Upper lobe of left lung (tissue), 6 donors: Measurements from ENCODE around the gene MBP. TPM values are rescaled to one million over a fixed set of nuclear protein-coding genes. Genes with fewer than 3 reads are reported as not detected.
A peak's percentile ranks its signal among the peaks of the same experiment; 100 is the strongest.

Experiments used
- ATAC-seq, 2 donors: fragments of 200-7000 bp; cut with Tn5 transposase; one replicate each; pipeline ENCODE4 v1.9.1; 2022; ENCODE audit warnings: mild to moderate bottlenecking in 2 of 2, moderate library complexity in 2 of 2; ENCODE audit not compliant: low FRiP score in 2 of 2
- DNase-seq, 2 donors: peaks; one replicate each; pipeline ENCODE4 v3.0.0-alpha.2; 2019 to 2020
- H3K27ac ChIP-seq, 4 donors: fragments of 200-600 bp; sonication (generic); one replicate each; pipeline ENCODE4 v1.5.1; 2016 to 2019
- H3K27me3 ChIP-seq, 4 donors: fragments of 200-600 bp; sonication (generic); one replicate each; pipeline ENCODE4 v1.5.1; 2017 to 2019
- H3K36me3 ChIP-seq, 4 donors: fragments of 200-600 bp; sonication (generic); one replicate each; pipeline ENCODE4 v1.5.1; 2016 to 2019
- H3K4me1 ChIP-seq, 4 donors: fragments of 200-600 bp; sonication (generic); one replicate each; pipeline ENCODE4 v1.5.1; 2018 to 2019
- H3K4me3 ChIP-seq, 4 donors: fragments of 200-600 bp; sonication (generic); one replicate each; pipeline ENCODE4 v1.5.1; 2017 to 2019; ENCODE audit warnings: mild to moderate bottlenecking in 2 of 4, moderate library complexity in 1 of 4
- H3K9me3 ChIP-seq, 4 donors: fragments of 200-600 bp; sonication (generic); one replicate each; pipeline ENCODE4 v1.5.1; 2018 to 2019
- EP300 ChIP-seq, 4 donors: sonication (generic); formaldehyde crosslinking; IDR thresholded peaks; one replicate each; pipeline ENCODE4 v1.5.1; 2017; ENCODE audit warnings: antibody characterized with exemption in 4 of 4, control low read depth in 2 of 4
- POLR2A ChIP-seq, 4 donors: fragments of 450-650 bp; IDR thresholded peaks; one replicate each; pipeline ENCODE4 v1.5.1; 2016 to 2017; ENCODE audit warnings: antibody characterized with exemption in 4 of 4, mild to moderate bottlenecking in 2 of 4
- POLR2AphosphoS5 ChIP-seq, 2 donors: sonication (generic); formaldehyde crosslinking; IDR thresholded peaks; one replicate each; pipeline ENCODE4 v1.5.1; 2017; ENCODE audit warnings: antibody characterized with exemption in 2 of 2
- WGBS, 2 donors: methylation state at CpG; one replicate each; pipeline ENCODE4 v1.1.5; 2017 to 2018; 5-methylcytosine and 5-hydroxymethylcytosine counted together
- total RNA-seq, 6 donors: library from RNA; depleted of rRNA in 4 of 6; stranded (reverse); fragments of >200 nt in 4 of 6; gene quantifications; one replicate each; pipeline versions ENCODE4 v1.1.0 to v1.2.1, GENCODE V29; 2016 to 2021
- TF ChIP-seq, protein P1 (sequence below), 6 experiments: fragments of 450-650 bp in 4 of 6; fragments of 200-600 bp in 2 of 6; sonication (generic) in 2 of 6; IDR thresholded peaks; one replicate each; pipeline ENCODE4 v1.5.1; 2016 to 2019; ENCODE audit warnings: antibody characterized with exemption in 6 of 6
- donor health status: DM: no; HTN: no; CAD: no; lungs with moderate emphysema.
- donor health status: DM: no; HTN: yes; CAD: no; lungs with severe emphysema.

The MBP gene
- total RNA-seq, 6 donors from 2014 or later, result 55.5 to 87.6 (median 68.8) TPM

- H3K27me3 ChIP-seq, result no peaks in the 10 kb centered on the region
- H3K36me3 ChIP-seq, result peaks cover 0 to 12% (median 4%) of the 10 kb centered on the region in 4 donors
- no peak overlapping the region for H3K4me3 ChIP-seq
- TF ChIP-seq EP300 (IDR thresholded peaks at IDR 0.05) (no peak), POLR2A (IDR thresholded peaks at IDR 0.05) (no peak), POLR2AphosphoS5 (IDR thresholded peaks at IDR 0.05) (no peak)
- TF ChIP-seq, protein P1, sequence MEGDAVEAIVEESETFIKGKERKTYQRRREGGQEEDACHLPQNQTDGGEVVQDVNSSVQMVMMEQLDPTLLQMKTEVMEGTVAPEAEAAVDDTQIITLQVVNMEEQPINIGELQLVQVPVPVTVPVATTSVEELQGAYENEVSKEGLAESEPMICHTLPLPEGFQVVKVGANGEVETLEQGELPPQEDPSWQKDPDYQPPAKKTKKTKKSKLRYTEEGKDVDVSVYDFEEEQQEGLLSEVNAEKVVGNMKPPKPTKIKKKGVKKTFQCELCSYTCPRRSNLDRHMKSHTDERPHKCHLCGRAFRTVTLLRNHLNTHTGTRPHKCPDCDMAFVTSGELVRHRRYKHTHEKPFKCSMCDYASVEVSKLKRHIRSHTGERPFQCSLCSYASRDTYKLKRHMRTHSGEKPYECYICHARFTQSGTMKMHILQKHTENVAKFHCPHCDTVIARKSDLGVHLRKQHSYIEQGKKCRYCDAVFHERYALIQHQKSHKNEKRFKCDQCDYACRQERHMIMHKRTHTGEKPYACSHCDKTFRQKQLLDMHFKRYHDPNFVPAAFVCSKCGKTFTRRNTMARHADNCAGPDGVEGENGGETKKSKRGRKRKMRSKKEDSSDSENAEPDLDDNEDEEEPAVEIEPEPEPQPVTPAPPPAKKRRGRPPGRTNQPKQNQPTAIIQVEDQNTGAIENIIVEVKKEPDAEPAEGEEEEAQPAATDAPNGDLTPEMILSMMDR (IDR thresholded peaks at IDR 0.05), result no peak
- ATAC-seq (peak in 1 of 2 donors; percentile 33), DNase-seq (peak in 1 of 2 donors; percentile 30)
- no peaks in the 10 kb centered on the region for H3K9me3 ChIP-seq
- no peaks in the 10 kb centered on the region for H3K4me1 ChIP-seq
- H3K27ac ChIP-seq, result no peak overlapping the region
- WGBS, 2 donors, result 78 to 84% methylated on average over 12 to 14 of the region's 14 CpGs
Observed at GRCh38 chr18:77044866-77045664, 87.5 kb downstream of the MBP start.

DNA sequence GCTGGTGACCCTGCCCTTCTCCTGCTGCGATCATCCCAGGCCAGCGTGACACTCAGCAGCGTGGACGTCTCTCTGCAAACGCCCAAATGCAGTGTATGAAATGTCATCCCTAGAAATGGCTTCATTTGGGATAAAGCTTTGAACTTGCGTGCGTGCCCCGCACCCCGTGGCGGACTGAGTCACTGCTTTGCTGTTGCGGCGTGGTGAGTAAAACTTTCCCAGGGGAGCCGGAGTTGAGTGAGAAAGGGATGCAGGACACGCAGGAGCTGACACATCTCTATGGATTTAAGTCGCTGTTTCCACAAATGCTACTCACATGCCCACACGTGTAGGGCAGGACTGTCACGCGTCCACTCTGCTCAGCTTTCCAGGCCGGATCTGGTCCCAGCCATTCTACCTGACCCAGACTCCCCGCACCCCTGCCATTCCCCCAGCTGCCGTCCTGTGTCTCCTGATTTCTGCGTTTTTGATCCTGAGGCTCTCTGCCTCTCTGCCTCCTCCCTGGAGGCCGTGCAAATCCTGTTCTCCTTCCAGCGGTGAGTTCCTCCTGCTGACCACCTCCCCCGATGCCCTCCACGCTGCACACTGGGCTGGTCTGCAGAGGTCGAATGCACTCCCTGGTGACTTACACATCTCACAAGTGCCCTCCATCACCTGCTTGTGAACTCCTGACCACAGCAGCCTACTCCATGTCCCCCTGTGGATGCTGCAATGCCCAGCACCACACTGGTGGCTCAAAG lies 88.9 kb downstream of the MBP start:
- WGBS, 2 donors, result 91 to 94% methylated on average over 27 of the region's 27 CpGs
- no peak for TF ChIP-seq POLR2A (IDR thresholded peaks at IDR 0.05)
- TF ChIP-seq, protein P1 (IDR thresholded peaks at IDR 0.05), result no peak
- TF ChIP-seq POLR2AphosphoS5 (IDR thresholded peaks at IDR 0.05), result no peak
- TF ChIP-seq EP300 (IDR thresholded peaks at IDR 0.05), result no peak
- peak in 1 of 2 donors; percentile 54 for DNase-seq

DNA sequence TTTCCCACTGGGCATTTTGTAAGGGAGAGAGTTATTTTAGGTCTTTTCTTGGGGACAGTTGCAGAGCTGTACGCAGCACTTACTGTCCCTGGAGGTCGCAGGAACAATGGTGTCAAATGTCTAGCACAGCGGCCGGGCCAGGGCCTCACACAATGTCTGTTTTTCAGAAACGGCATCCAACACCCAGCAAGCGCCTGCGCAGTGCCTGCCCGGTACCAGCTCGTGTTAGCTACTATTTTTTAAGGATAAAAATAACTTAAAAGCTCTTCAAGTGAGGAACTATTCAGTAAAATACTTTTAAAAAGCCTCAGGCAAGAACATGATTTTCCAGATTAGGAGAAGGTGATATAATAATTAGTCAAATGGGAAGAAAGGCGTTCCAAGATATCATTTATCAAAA lies 90.0 kb downstream of the MBP start:
- no peak for TF ChIP-seq EP300 (IDR thresholded peaks at IDR 0.05)
- TF ChIP-seq POLR2A (IDR thresholded peaks at IDR 0.05), result no peak
- DNase-seq (no peak), ATAC-seq (no peak)
- Histone ChIP-seq H3K36me3 (peaks cover 0 to 14% (median 6%) of the 10 kb centered on the region in 4 donors), H3K27ac (no peak overlapping the region), H3K9me3 (no peaks in the 10 kb centered on the region), H3K4me1 (peaks cover 0 to 6% (median 0%) of the 10 kb centered on the region in 4 donors), H3K27me3 (no peaks in the 10 kb centered on the region), H3K4me3 (no peak overlapping the region)
- WGBS, 2 donors, result 82 to 89% methylated on average over 10 of the region's 10 CpGs

More for the DNA sequence above, 88.9 kb downstream of the MBP start:
- Histone ChIP-seq H3K27ac (no peak overlapping the region), H3K27me3 (no peaks in the 10 kb centered on the region), H3K9me3 (no peaks in the 10 kb centered on the region), H3K4me1 (no peaks in the 10 kb centered on the region), H3K36me3 (peaks cover 0 to 12% (median 4%) of the 10 kb centered on the region in 4 donors), H3K4me3 (no peak overlapping the region)
- ATAC-seq, result peak in 1 of 2 donors; percentile 45

- Histone ChIP-seq H3K27ac (no peak overlapping the region), H3K27me3 (no peaks in the 10 kb centered on the region), H3K9me3 (no peaks in the 10 kb centered on the region), H3K4me1 (peaks cover 0 to 15% (median 2%) of the 10 kb centered on the region in 4 donors), H3K36me3 (peaks cover 0 to 10% (median 4%) of the 10 kb centered on the region in 4 donors), H3K4me3 (no peak overlapping the region)
- DNase-seq (no peak), ATAC-seq (peak in 1 of 2 donors; percentile 41)
- TF ChIP-seq, protein P1 (IDR thresholded peaks at IDR 0.05), result no peak
- TF ChIP-seq EP300 (IDR thresholded peaks at IDR 0.05) (no peak), POLR2A (IDR thresholded peaks at IDR 0.05) (no peak), POLR2AphosphoS5 (IDR thresholded peaks at IDR 0.05) (no peak)
- WGBS, 2 donors, result 83 to 92% methylated on average over 10 of the region's 10 CpGs
Observed at GRCh38 chr18:77039196-77040130, 93.1 kb downstream of the MBP start.
